ENCODE data around the gene GRPEL1. TPM values are rescaled to one million over a fixed set of nuclear protein-coding genes. Genes with fewer than 3 reads are reported as not detected.
"Not testable (repeated sequence)": the region's sequence is repeated elsewhere in the genome, so short reads cannot be mapped to it uniquely, and the experiment has no call there.

GRPEL1 gene
- total RNA-seq, 1 donor from 2014 or later: 60.2 TPM

- ATAC-seq (ENCODE audit: poor library complexity) (no peak), DNase-seq (no peak)
- intact Hi-C loops (cut with DNase I): no loop called here
Measured at GRCh38 chr4:7096236-7096635, 28.4 kb upstream of the GRPEL1 start.

- intact Hi-C loops (cut with DNase I): no loop called here
- no peak for DNase-seq
- ATAC-seq (ENCODE audit: poor library complexity): no peak
Measured at GRCh38 chr4:7095611-7096155, 27.8 kb upstream of the GRPEL1 start.

- DNase-seq: no peak
- intact Hi-C loops (cut with DNase I): no loop called here
- no peak for ATAC-seq (ENCODE audit: poor library complexity)
Measured at GRCh38 chr4:7094916-7095315, 27.1 kb upstream of the GRPEL1 start.

GRCh38 chr4:7092026-7092425 is 24.2 kb upstream of the GRPEL1 start:
- intact Hi-C loops (cut with DNase I): no loop called here
- ATAC-seq (ENCODE audit: poor library complexity): no peak
- no peak for DNase-seq

- intact Hi-C loops (cut with DNase I): no loop called here
- ATAC-seq (ENCODE audit: poor library complexity) (no peak), DNase-seq (no peak)
Measured at GRCh38 chr4:7089213-7089986, 21.5 kb upstream of the GRPEL1 start.

GRCh38 chr4:7087036-7087435 is 19.2 kb upstream of the GRPEL1 start:
- intact Hi-C loops (cut with DNase I): no loop called here
- DNase-seq (no peak), ATAC-seq (ENCODE audit: poor library complexity) (no peak)

GRCh38 chr4:7086384-7086783 is 18.5 kb upstream of the GRPEL1 start:
- no peak for DNase-seq
- intact Hi-C loops (cut with DNase I): no loop called here
- ATAC-seq (ENCODE audit: poor library complexity): no peak

GRCh38 chr4:7084564-7084961 is 16.7 kb upstream of the GRPEL1 start:
- peak; percentile 40 for ATAC-seq (ENCODE audit: poor library complexity)
- intact Hi-C loops (cut with DNase I); DNase-seq: not testable (repeated sequence)

- ATAC-seq (ENCODE audit: poor library complexity) (no peak), DNase-seq (no peak)
- intact Hi-C loops (cut with DNase I): no loop called here
Measured at GRCh38 chr4:7083597-7084563, 16.0 kb upstream of the GRPEL1 start.

- DNase-seq; intact Hi-C loops (cut with DNase I); ATAC-seq (ENCODE audit: poor library complexity): not testable (repeated sequence)
Measured at GRCh38 chr4:7079909-7080308, 12.0 kb upstream of the GRPEL1 start.

GRCh38 chr4:7079483-7079882 is 11.6 kb upstream of the GRPEL1 start:
- intact Hi-C loops (cut with DNase I); DNase-seq; ATAC-seq (ENCODE audit: poor library complexity): not testable (repeated sequence)

- DNase-seq (no peak), ATAC-seq (ENCODE audit: poor library complexity) (no peak)
- intact Hi-C loops (cut with DNase I): no loop called here
Measured at GRCh38 chr4:7078025-7078424, 10.2 kb upstream of the GRPEL1 start.

GRCh38 chr4:7077371-7077770 is 9.5 kb upstream of the GRPEL1 start:
- ATAC-seq (ENCODE audit: poor library complexity): no peak
- DNase-seq: peak; percentile 26
- intact Hi-C loops (cut with DNase I): no loop called here

GRCh38 chr4:7076696-7077082 is 8.8 kb upstream of the GRPEL1 start:
- intact Hi-C loops (cut with DNase I): no loop called here
- peak; percentile 23 for DNase-seq
- peak; percentile 35 for ATAC-seq (ENCODE audit: poor library complexity)

- peak; percentile 17 for DNase-seq
- intact Hi-C loops (cut with DNase I): no loop called here
- ATAC-seq (ENCODE audit: poor library complexity): no peak
Measured at GRCh38 chr4:7075962-7076695, 8.3 kb upstream of the GRPEL1 start.

GRCh38 chr4:7074426-7074825 is 6.6 kb upstream of the GRPEL1 start:
- no peak for ATAC-seq (ENCODE audit: poor library complexity)
- intact Hi-C loops (cut with DNase I): loop anchor here (5.0 kb wide), 1 partner anchor 167 kb away; the partner anchor contains the start of gene TBC1D14
- no peak for DNase-seq

- ATAC-seq (ENCODE audit: poor library complexity) (no peak), DNase-seq (no peak)
- intact Hi-C loops (cut with DNase I): loop anchor here (5.0 kb wide), 1 partner anchor 166 kb away; the partner anchor contains the start of gene TBC1D14
Measured at GRCh38 chr4:7073526-7074390, 5.9 kb upstream of the GRPEL1 start.

- DNase-seq: no peak
- ATAC-seq (ENCODE audit: poor library complexity): no peak
- intact Hi-C loops (cut with DNase I): loop anchor here (5.0 kb wide), 1 partner anchor 166 kb away; the partner anchor contains the start of gene TBC1D14
Measured at GRCh38 chr4:7073059-7073458, 5.2 kb upstream of the GRPEL1 start.

Measured in Right ventricle myocardium superior (tissue), 1 donor.